Measurements from ENCODE around the gene AOC2. TPM values are rescaled to one million over a fixed set of nuclear protein-coding genes. Genes with fewer than 3 reads are reported as not detected.

AOC2 gene
- total RNA-seq, 4 donors from 2014 or later = 0.55 to 6.0 (median 1.1) TPM

GRCh38 chr17:42803074-42803883 lies 41.1 kb upstream of the AOC2 start:
- WGBS, 2 donors (ENCODE audit: low coverage in 1 of 2) = 28 to 34% methylated on average over 2 of the region's 2 CpGs
- intact Hi-C loops (cut with DNase I; ENCODE audit: low total_unique reads) (no loop called here), in situ Hi-C loops (cut with MboI; ENCODE audit: low pct_ligation_motif_present in 1 of 4, low pct_unique_long_range_greater_than_20kb in 1 of 4, low sequenced_read_pairs in 3 of 4) (no loop called here)
- H3K9me3 ChIP-seq = no peaks in the 10 kb centered on the region
- H3K4me3 ChIP-seq = no peak overlapping the region
- peak overlapping the region; percentile 53 to 82 (median 80) for H3K27ac ChIP-seq
- DNase-seq = no peak
- H3K4me1 ChIP-seq = peaks cover 5 to 54% (median 25%) of the 10 kb centered on the region in 4 donors
- H3K27me3 ChIP-seq = no peaks in the 10 kb centered on the region
- no peaks in the 10 kb centered on the region for H3K36me3 ChIP-seq
- TF ChIP-seq CTCF (IDR thresholded peaks at IDR 0.05) = no peak
- TF ChIP-seq EP300 (IDR thresholded peaks at IDR 0.05; ENCODE audit: low read depth) = no peak
- TF ChIP-seq POLR2AphosphoS5 (IDR thresholded peaks at IDR 0.05) = peak in 1 of 3 donors; percentile 30

GRCh38 chr17:42804918-42805367 lies 39.4 kb upstream of the AOC2 start:
- Histone ChIP-seq H3K4me3 (no peak overlapping the region), H3K4me1 (peaks cover 8 to 55% (median 20%) of the 10 kb centered on the region in 4 donors), H3K36me3 (peaks cover 0 to 2% (median 0%) of the 10 kb centered on the region in 4 donors), H3K27me3 (no peaks in the 10 kb centered on the region), H3K9me3 (no peaks in the 10 kb centered on the region), H3K27ac (peak overlapping the region; percentile 60 to 82 (median 80))
- 20 to 55% methylated on average over 1 of the region's 1 CpG for WGBS, 2 donors (ENCODE audit: low coverage in 1 of 2)
- DNase-seq = peak; percentile 45
- intact Hi-C loops (cut with DNase I; ENCODE audit: low total_unique reads) = no loop called here
- in situ Hi-C loops (cut with MboI; ENCODE audit: low pct_ligation_motif_present in 1 of 4, low pct_unique_long_range_greater_than_20kb in 1 of 4, low sequenced_read_pairs in 3 of 4) = no loop called here
- TF ChIP-seq POLR2A (IDR thresholded peaks at IDR 0.05) (no peak), POLR2AphosphoS5 (IDR thresholded peaks at IDR 0.05) (peak in 1 of 3 donors; percentile 36), EP300 (IDR thresholded peaks at IDR 0.05; ENCODE audit: low read depth) (peak; percentile 3), CTCF (IDR thresholded peaks at IDR 0.05) (no peak)

- TF ChIP-seq EP300 (IDR thresholded peaks at IDR 0.05; ENCODE audit: low read depth) (peak; percentile 30), CTCF (IDR thresholded peaks at IDR 0.05) (no peak), POLR2AphosphoS5 (IDR thresholded peaks at IDR 0.05) (peak; percentile 6 to 73 (median 71)), POLR2A (IDR thresholded peaks at IDR 0.05) (peak; percentile 47)
- no peak for DNase-seq
- intact Hi-C loops (cut with DNase I; ENCODE audit: low total_unique reads) (no loop called here), in situ Hi-C loops (cut with MboI; ENCODE audit: low pct_ligation_motif_present in 1 of 4, low pct_unique_long_range_greater_than_20kb in 1 of 4, low sequenced_read_pairs in 3 of 4) (no loop called here)
- Histone ChIP-seq H3K36me3 (peaks cover 0 to 13% (median 6%) of the 10 kb centered on the region in 4 donors), H3K4me1 (peaks cover 8 to 55% (median 20%) of the 10 kb centered on the region in 4 donors), H3K9me3 (no peaks in the 10 kb centered on the region), H3K27ac (peak overlapping the region; percentile 60 to 82 (median 80)), H3K27me3 (no peaks in the 10 kb centered on the region), H3K4me3 (no peak overlapping the region)
- WGBS, 2 donors (ENCODE audit: low coverage in 1 of 2) = 45% methylated on average over 1 of the region's 1 CpG; no CpG with 5 or more reads in 1 of the 2 donors
Measured at GRCh38 chr17:42806249-42806648, 38.1 kb upstream of the AOC2 start.

- Histone ChIP-seq H3K4me1 (peaks cover 3 to 30% (median 12%) of the 10 kb centered on the region in 4 donors), H3K27ac (peak overlapping the region in 2 of 4 donors; percentile 23 to 42), H3K27me3 (no peaks in the 10 kb centered on the region), H3K4me3 (no peak overlapping the region), H3K36me3 (peaks cover 0 to 32% (median 16%) of the 10 kb centered on the region in 4 donors), H3K9me3 (no peaks in the 10 kb centered on the region)
- intact Hi-C loops (cut with DNase I; ENCODE audit: low total_unique reads) = no loop called here
- no peak for TF ChIP-seq POLR2A (IDR thresholded peaks at IDR 0.05)
- TF ChIP-seq CTCF (IDR thresholded peaks at IDR 0.05) = no peak
- TF ChIP-seq POLR2AphosphoS5 (IDR thresholded peaks at IDR 0.05) = peak in 1 of 3 donors; percentile 28
- TF ChIP-seq EP300 (IDR thresholded peaks at IDR 0.05; ENCODE audit: low read depth) = no peak
- 21 to 25% methylated on average over 3 of the region's 3 CpGs for WGBS, 2 donors (ENCODE audit: low coverage in 1 of 2)
- in situ Hi-C loops (cut with MboI; ENCODE audit: low pct_ligation_motif_present in 1 of 4, low pct_unique_long_range_greater_than_20kb in 1 of 4, low sequenced_read_pairs in 3 of 4) = no loop called here
- no peak for DNase-seq
Measured at GRCh38 chr17:42809250-42809649, 35.1 kb upstream of the AOC2 start.
